CD14-positive monocyte (primary cell): Measurements from ENCODE around the gene CHKA. TPM values are rescaled to one million over a fixed set of nuclear protein-coding genes. Genes with fewer than 3 reads are reported as not detected.

ENCODE experiments used
- DNase-seq, 3 donors: peaks; one replicate each; pipeline ENCODE4 v3.0.0-alpha.2; 2011 to 2022
- H2AFZ ChIP-seq: 2 replicates; pipeline ENCODE4 v1.6.0; 2012; ENCODE audit warnings: mild to moderate bottlenecking, low read depth, low read length, inconsistent platforms; ENCODE audit not compliant: insufficient read depth, poor library complexity, severe bottlenecking
- H3K27ac ChIP-seq, 2 donors: 1 replicate in 1 of 2; 2 replicates in 1 of 2; pipeline ENCODE4 v1.5.1; 2012 to 2013; ENCODE audit warnings: low read length in 2 of 2, control low read depth in 1 of 2, inconsistent platforms in 1 of 2, low read depth in 1 of 2, mild to moderate bottlenecking in 1 of 2
- H3K27me3 ChIP-seq, 2 donors: one replicate each; pipeline versions ENCODE4 v1.6.0 to v1.6.1; 2011 to 2013; ENCODE audit warnings: low read length in 2 of 2; ENCODE audit not compliant: control insufficient read depth in 2 of 2, insufficient read depth in 2 of 2
- H3K36me3 ChIP-seq, 2 donors: replicated peaks in 1 of 2; 1 replicate in 1 of 2; 2 replicates in 1 of 2; pipeline versions ENCODE4 v1.5.1 to v1.6.1; 2012 to 2013; ENCODE audit warnings: low read length in 2 of 2, control low read depth in 1 of 2, inconsistent platforms in 1 of 2, mild to moderate bottlenecking in 1 of 2; ENCODE audit not compliant: insufficient read depth in 2 of 2, control insufficient read depth in 1 of 2
- H3K4me1 ChIP-seq, 2 donors: 1 replicate in 1 of 2; 2 replicates in 1 of 2; pipeline versions ENCODE4 v1.5.1 to v1.6.1; 2012 to 2013; ENCODE audit warnings: low read length in 2 of 2, control low read depth in 1 of 2, inconsistent platforms in 1 of 2, mild to moderate bottlenecking in 1 of 2, moderate library complexity in 1 of 2; ENCODE audit not compliant: insufficient read depth in 2 of 2, control insufficient read depth in 1 of 2
- H3K4me2 ChIP-seq: replicated peaks from 2 replicates; pipeline ENCODE3; 2012; ENCODE audit warnings: low read length, moderate library complexity, mild to moderate bottlenecking; ENCODE audit not compliant: poor library complexity, severe bottlenecking; ENCODE audit errors: extremely low read depth
- H3K4me3 ChIP-seq, 3 experiments: fragments of 200-600 bp in 1 of 3; sonication (generic) in 1 of 3; replicated peaks in 1 of 3; 1 replicate in 2 of 3; 2 replicates in 1 of 3; pipeline ENCODE4 v1.5.1; 2011 to 2013; ENCODE audit warnings: low read length in 3 of 3, mild to moderate bottlenecking in 3 of 3, control low read depth in 2 of 3, low read depth in 2 of 3, inconsistent platforms in 1 of 3, moderate library complexity in 1 of 3
- H3K79me2 ChIP-seq: 2 replicates; pipeline ENCODE4 v1.6.0; 2012; ENCODE audit warnings: mild to moderate bottlenecking, control low read depth, inconsistent platforms, low read length, moderate library complexity; ENCODE audit not compliant: insufficient read depth
- H3K9ac ChIP-seq: 2 replicates; pipeline ENCODE4 v1.6.0; 2017; ENCODE audit warnings: low read length, mild to moderate bottlenecking; ENCODE audit not compliant: insufficient read depth, poor library complexity, severe bottlenecking
- H3K9me3 ChIP-seq, 2 donors: replicated peaks in 1 of 2; 1 replicate in 1 of 2; 2 replicates in 1 of 2; pipeline versions ENCODE4 v1.5.1 to v1.6.1; 2012 to 2013; ENCODE audit warnings: low read length in 2 of 2, control low read depth in 1 of 2; ENCODE audit not compliant: control insufficient read depth in 1 of 2, insufficient read depth in 1 of 2
- H4K20me1 ChIP-seq: 2 replicates; pipeline ENCODE4 v1.6.0; 2012; ENCODE audit warnings: mild to moderate bottlenecking, low read length, control low read depth, moderate library complexity; ENCODE audit not compliant: insufficient read depth
- H3K27ac Mint-ChIP-seq, 7 donors: one replicate each; pipeline ENCODE4 v1.8.0; 2020; ENCODE audit warnings: mild to moderate bottlenecking in 7 of 7, mixed read lengths in 7 of 7, moderate library complexity in 6 of 7, inconsistent platforms in 2 of 7
- H3K27me3 Mint-ChIP-seq, 3 donors: one replicate each; pipeline ENCODE4 v1.8.0; 2021 to 2022; ENCODE audit warnings: low read depth in 3 of 3, mild to moderate bottlenecking in 3 of 3, mixed read lengths in 3 of 3, moderate library complexity in 3 of 3, inconsistent platforms in 1 of 3
- H3K36me3 Mint-ChIP-seq, 2 donors: one replicate each; pipeline ENCODE4 v1.8.0; 2020; ENCODE audit warnings: mixed read lengths in 2 of 2, inconsistent platforms in 1 of 2, mild to moderate bottlenecking in 1 of 2
- H3K4me1 Mint-ChIP-seq: one replicate; pipeline ENCODE4 v1.8.0; 2020; ENCODE audit warnings: mild to moderate bottlenecking, mixed read lengths
- H3K4me3 Mint-ChIP-seq, 2 donors: one replicate each; pipeline ENCODE4 v1.8.0; 2020; ENCODE audit warnings: mild to moderate bottlenecking in 2 of 2, mixed read lengths in 2 of 2, moderate library complexity in 1 of 2
- H3K9me3 Mint-ChIP-seq, 7 donors: one replicate each; pipeline ENCODE4 v1.8.0; 2020 to 2022; ENCODE audit warnings: mixed read lengths in 7 of 7, mild to moderate bottlenecking in 6 of 7, moderate library complexity in 6 of 7, inconsistent platforms in 2 of 7
- WGBS: methylation state at CpG from one replicate; pipeline ENCODE4 v1.1.5; 2013; ENCODE audit warnings: missing lambda C conversion rate; ENCODE audit not compliant: insufficient coverage; 5-methylcytosine and 5-hydroxymethylcytosine counted together
- intact Hi-C, 2 donors: fragments of 100-400 bp; cut with micrococcal nuclease; formaldehyde crosslinking; loops; one replicate each; pipeline versions ENCODE4 v1.15.0 to v1.15.1; 2023
- polyA plus RNA-seq, 3 donors: library from polyadenylated mRNA; depleted of rRNA in 1 of 3; unstranded in 2 of 3; stranded (reverse) in 1 of 3; fragments of 300-500 nt in 2 of 3; fragments of >200 nt in 1 of 3; fragmentation: Illumina TruSeq in 2 of 3; gene quantifications; 1 replicate in 2 of 3; 2 replicates in 1 of 3; pipeline ENCODE4 v1.2.3, GENCODE V29; 2012 to 2021
- TF ChIP-seq, protein P1 (sequence below): fragments of 200-600 bp; IDR thresholded peaks from one replicate; pipeline ENCODE4 v1.8.0; 2022; ENCODE audit warnings: antibody characterized with exemption, mild to moderate bottlenecking

CHKA gene
- polyA plus RNA-seq, 3 donors = 2.8 to 20.9 (median 5.7) TPM

DNA sequence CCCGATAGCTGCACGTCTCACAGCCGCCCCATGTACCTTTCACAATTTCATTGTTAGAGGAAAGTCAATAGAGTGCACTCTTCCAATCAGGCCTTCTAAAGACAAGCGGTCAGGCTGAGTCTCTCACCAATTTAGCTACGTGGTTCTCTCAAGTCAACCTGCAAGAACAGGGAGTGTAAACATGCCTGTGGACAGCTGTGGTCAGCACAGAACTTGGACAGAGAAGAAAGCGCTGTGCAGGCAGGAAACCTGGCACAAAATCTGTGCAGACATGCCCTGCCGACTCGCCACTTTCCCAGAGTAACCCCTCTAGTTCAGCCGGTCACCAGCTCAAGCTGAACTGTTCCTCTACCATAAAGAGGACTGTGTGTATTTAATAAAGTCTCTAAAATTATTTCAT is 39.5 kb downstream of the CHKA start:
- Histone ChIP-seq H3K4me3 (no peak overlapping the region), H3K27me3 (no peaks in the 10 kb centered on the region), H3K27ac (no peak overlapping the region), H3K9ac (no peak overlapping the region), H3K4me1 (no peaks in the 10 kb centered on the region), H2AFZ (no peak overlapping the region), H3K36me3 (peaks cover 10 to 43% of the 10 kb centered on the region in 2 donors), H3K4me2 (no peak overlapping the region), H3K9me3 (no peaks in the 10 kb centered on the region), H4K20me1 (no peaks in the 10 kb centered on the region), H3K79me2 (no peaks in the 10 kb centered on the region)
- intact Hi-C loops = no loop called here
- TF ChIP-seq, protein P1, sequence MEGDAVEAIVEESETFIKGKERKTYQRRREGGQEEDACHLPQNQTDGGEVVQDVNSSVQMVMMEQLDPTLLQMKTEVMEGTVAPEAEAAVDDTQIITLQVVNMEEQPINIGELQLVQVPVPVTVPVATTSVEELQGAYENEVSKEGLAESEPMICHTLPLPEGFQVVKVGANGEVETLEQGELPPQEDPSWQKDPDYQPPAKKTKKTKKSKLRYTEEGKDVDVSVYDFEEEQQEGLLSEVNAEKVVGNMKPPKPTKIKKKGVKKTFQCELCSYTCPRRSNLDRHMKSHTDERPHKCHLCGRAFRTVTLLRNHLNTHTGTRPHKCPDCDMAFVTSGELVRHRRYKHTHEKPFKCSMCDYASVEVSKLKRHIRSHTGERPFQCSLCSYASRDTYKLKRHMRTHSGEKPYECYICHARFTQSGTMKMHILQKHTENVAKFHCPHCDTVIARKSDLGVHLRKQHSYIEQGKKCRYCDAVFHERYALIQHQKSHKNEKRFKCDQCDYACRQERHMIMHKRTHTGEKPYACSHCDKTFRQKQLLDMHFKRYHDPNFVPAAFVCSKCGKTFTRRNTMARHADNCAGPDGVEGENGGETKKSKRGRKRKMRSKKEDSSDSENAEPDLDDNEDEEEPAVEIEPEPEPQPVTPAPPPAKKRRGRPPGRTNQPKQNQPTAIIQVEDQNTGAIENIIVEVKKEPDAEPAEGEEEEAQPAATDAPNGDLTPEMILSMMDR = no peak
- Mint-ChIP-seq H3K27me3 (no peaks in the 10 kb centered on the region), H3K9me3 (no peaks in the 10 kb centered on the region), H3K4me1 (no peaks in the 10 kb centered on the region), H3K36me3 (peaks cover 35 to 49% of the 10 kb centered on the region in 2 donors), H3K4me3 (no peak overlapping the region), H3K27ac (no peak overlapping the region)
- DNase-seq = no peak
- WGBS = 94% methylated on average over 3 of the region's 9 CpGs

GRCh38 chr11:68080860-68081259 is 40.3 kb downstream of the CHKA start:
- Mint-ChIP-seq H3K27ac (no peak overlapping the region), H3K9me3 (no peaks in the 10 kb centered on the region), H3K27me3 (no peaks in the 10 kb centered on the region), H3K36me3 (peaks cover 39 to 56% of the 10 kb centered on the region in 2 donors), H3K4me3 (no peak overlapping the region), H3K4me1 (no peaks in the 10 kb centered on the region)
- no peak overlapping the region for H3K9ac ChIP-seq
- H2AFZ ChIP-seq = no peak overlapping the region
- H4K20me1 ChIP-seq = no peaks in the 10 kb centered on the region
- H3K79me2 ChIP-seq = no peaks in the 10 kb centered on the region
- no peaks in the 10 kb centered on the region for H3K9me3 ChIP-seq
- no peaks in the 10 kb centered on the region for H3K27me3 ChIP-seq
- no peak overlapping the region for H3K4me2 ChIP-seq
- no peak overlapping the region for H3K27ac ChIP-seq
- H3K36me3 ChIP-seq = peaks cover 10 to 43% of the 10 kb centered on the region in 2 donors
- TF ChIP-seq, protein P1 = no peak
- no CpG with 5 or more reads among the region's 8 CpGs for WGBS
- H3K4me1 ChIP-seq = no peaks in the 10 kb centered on the region
- intact Hi-C loops = no loop called here
- no peak for DNase-seq
- no peak overlapping the region for H3K4me3 ChIP-seq
